Stromal cell of bone marrow (primary cell): ENCODE measurements around the gene SLC27A4.

Experiments
- DNase-seq: peaks from one replicate; pipeline ENCODE4 v3.0.0-alpha.2; 2012; ENCODE audit warnings: low read depth

The SLC27A4 gene

GRCh38 chr9:128365525-128365924, 25.2 kb downstream of the SLC27A4 start:
- no peak for DNase-seq

DNA sequence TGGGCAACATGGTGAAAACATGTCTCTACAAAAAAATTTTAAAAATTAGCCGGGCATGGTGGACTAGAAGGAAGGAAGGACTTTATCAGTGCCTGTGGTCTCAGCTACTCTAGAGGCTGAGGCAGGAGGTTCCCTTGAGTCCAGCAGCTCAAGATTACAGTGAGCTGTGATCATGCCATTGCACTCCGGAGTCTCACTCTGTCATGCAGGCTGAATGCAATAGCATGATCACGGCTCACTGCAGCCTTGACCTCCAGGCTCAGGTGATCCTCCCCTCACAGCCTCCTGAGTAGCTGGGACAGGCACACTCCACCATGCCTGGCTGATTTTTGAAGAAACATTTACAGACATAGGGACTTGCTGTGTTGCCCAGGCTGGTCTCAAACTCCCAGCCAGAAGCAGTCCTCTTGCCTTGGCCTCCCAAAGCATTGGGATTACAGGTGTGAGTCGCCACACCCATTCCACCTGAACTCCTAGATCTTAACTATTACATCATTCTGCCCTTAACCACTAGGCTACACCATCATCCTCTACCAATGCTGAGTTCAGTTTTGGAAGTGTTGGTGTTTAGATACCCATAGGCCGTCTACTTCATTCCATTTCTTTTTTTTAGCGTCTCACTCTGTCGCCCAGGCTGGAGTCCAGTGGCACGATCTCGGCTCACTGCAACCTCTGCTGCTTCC, 28.8 kb downstream of the SLC27A4 start:
- no peak for DNase-seq

DNA sequence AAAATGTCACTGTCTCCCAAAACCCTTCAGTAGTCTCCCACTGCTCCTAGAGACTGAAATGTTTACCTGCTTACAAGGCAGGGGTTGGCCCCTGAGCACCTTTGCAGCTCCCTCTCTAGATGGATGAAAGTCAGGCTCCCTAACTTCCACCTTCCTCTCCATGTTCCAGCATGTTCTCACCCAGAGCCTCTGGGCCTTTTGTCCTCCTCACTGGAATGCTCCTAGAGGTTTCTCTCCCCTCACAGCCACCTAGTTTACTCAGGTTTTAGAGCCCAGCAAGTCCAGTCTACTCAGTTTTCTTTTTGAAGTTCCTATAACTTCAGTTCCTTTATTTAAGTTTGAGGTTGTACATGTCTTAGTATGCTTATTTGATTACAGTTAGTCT, 30.0 kb downstream of the SLC27A4 start:
- DNase-seq = no peak

GRCh38 chr9:128370752-128371629, 30.7 kb downstream of the SLC27A4 start, which contains the start of gene URM1:
URM1 (plus strand) TSS chr9:128371374; CDS start chr9:128371381, 7 bp downstream.
- DNase-seq = peak; percentile 97

DNA sequence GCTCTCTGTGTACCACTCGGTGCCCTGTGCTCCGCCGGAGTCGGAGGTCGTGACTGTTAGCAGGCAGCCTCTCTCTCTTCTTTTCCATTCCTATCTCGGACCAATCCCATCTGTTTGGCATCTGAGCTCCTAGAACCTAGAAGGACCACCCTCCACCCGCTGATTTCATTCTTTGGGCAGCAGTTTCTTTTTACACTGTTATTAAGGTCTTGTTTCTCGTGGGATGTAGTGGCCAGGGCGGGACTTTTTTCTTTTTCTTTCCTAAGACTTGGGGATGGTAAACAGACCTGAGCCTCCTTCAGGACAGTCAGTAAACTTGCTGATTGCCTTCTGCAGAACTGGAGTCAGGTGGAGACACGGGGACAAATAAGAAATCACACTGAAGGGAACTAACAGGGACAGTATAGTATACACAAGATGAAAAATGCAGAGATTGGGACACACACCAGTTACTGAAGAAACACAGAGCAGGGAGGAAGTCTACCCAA, 31.3 kb downstream of the SLC27A4 start:
- no peak for DNase-seq

- no peak for DNase-seq
These were observed 31.9 kb downstream of the SLC27A4 start for GRCh38 chr9:128372188-128372641.

- DNase-seq = no peak
These were observed 32.5 kb downstream of the SLC27A4 start for GRCh38 chr9:128372784-128373183.

- DNase-seq = no peak
These were observed 33.9 kb downstream of the SLC27A4 start for GRCh38 chr9:128374221-128374675.

DNA sequence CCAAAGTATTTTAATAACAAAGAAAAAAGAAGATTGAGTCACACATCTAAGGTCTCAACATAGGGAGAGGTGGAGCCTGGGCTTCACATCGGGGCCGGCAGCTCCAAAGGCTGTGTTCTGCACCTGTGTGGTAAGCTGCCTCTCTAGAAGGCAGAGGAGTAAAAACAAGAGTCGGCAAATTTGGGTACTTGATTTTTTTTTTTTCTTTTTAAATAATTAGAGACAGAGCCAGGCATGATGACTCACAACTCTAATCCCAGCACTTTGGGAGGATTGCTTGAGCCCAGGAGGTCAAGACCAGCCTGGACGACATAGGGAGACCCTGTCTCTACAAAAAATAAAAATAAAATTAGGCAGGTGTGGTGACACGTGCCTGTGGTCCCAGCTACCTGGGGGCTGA, 35.5 kb downstream of the SLC27A4 start:
- no peak for DNase-seq

DNA sequence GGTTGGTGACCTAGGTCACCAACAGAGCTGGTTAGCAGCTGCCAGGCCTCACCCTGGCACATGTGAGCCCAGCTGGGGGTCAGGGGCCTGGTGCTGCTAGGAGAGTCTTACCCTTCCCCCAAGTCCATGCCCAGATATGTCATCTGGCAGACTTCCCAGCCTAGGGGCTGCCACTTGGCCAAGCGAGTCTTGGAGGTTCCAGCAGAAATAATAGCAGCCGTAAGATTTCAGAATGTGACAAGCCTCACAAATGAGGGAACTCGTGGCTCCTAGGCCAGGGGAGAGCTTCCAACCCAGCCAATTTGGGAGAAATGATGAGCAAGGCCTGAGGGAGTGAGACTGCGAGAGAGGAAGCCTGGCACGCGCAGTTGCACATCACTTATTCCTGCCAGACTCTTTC, 41.9 kb downstream of the SLC27A4 start:
- DNase-seq = no peak

DNA sequence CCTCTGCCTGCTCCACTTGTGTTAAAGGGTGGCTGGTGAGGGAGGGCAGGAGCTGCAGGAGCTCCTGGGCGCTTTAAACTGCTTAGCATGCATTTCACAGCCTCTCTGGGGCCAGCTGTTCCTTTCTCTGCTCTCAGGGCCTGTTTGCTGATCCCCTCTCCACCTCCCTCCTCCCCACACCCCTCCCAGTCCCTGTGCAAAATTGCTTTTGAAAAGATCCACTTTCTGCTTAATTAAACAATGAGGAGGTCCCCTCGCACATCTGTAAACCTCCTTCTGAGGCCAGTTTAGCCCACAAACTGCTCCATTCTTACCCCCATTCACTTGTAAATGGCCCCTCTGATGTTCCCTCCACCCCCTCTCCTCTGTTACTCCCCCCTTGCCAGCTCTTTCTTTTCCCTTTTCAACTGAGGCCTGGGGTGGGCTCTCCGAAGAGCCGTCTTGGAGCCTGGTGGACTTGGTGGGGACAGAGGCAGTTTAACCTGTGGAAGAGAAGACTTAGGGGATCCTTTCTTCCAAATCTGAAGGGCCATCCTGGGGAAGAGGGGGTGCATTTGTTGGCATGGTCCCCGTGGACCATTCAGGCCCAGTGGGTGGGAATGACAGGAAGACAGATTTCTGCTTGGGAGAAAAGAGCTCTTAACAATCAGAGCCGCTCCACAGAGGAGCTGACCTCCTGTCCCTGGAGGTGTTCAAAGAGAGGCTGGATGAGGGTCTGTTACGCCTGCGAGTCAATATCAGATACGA, 42.9 kb downstream of the SLC27A4 start:
- DNase-seq = no peak

DNA sequence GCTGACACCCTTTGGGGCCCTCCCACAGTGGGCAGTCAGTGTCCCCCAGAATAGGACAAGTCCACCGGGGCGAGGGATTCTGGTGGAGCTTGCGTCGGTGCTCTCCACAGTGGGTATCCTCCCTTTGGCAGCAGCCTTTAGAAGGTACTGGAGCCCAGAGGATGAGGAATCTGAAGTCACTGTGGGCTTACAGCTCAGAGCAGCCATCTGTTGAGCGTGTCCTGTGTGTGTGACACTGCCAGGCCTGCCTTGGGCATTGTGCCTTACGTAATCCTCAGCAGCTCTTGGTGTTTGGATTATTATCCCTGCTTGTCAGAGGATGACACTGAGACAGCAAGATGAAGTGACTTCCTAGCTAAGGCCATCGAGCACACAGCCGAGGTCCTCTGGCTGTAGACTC, 43.5 kb downstream of the SLC27A4 start:
- DNase-seq = no peak

- no peak for DNase-seq
These were observed 44.6 kb downstream of the SLC27A4 start for GRCh38 chr9:128384801-128385495.

- no peak for DNase-seq
These were observed 45.5 kb downstream of the SLC27A4 start for GRCh38 chr9:128385496-128386460.

GRCh38 chr9:128388150-128388549, 47.8 kb downstream of the SLC27A4 start:
- no peak for DNase-seq

DNA sequence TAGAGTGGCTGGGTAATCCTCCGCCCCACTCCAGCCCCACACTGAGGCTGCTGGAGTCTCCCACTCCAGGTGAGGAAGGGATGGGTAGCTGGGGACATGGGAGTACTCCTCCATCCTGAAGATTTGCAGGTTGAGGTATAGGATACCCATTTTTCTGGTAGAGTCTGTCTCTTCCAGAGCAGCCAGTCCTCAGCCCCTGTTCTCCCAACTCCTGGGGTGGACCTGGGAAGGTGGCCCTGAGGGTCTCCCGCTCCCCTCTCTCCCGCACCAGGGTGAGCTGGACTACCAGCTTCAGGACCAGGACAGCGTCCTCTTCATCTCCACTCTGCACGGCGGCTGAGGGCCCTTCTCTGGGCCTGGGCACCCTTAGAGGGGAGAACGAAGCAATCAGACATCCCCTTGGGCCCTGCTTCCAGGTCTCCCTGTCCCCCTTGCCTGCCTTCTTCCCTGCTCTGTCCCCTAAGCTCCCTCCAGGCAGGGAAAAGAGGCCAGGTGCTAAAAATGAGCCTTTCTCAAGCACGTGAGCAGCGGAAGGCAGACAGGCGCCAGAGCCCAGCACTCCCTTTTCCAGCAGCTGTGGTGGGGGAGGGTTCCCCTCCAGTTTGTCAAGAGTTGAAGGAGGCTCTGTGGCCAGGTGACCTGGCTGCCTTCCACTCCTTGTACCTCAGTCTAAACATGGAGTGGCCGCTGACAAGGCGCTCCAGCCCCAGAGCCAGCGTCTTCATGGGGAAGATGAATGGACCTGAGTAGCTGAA, 49.2 kb downstream of the SLC27A4 start:
- DNase-seq = no peak

DNA sequence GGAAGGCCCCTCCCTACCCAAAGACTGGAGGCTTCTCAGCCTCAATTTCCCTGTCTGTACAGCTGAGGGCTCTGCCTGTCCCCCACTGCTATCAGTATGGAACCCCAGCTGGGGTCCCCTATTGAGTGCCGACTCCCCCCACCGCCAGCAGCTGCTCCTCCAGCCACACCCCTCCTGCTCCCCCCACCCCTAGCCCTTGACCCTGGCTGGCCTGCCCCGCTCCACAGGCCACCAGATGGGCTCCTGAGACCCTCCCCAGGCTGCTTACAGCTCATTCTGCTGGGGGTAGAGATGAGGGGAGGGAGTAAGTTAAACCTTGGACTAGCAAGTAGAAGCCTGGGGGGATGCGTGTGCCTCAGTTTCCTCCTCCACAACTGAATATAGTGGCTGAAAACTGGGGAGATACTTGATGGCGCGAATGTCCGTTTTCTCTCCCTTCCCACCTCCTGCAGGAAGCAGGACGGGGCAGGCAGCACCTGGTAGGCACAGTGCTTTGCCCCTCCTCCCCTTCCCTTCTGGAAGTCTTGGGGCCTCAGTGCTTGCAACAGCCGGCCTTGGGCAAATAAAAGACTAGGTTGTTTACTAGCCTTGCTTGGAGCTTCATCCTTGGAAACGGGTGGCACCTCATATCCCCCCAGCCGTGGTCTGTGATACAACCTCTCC, 50.0 kb downstream of the SLC27A4 start:
- no peak for DNase-seq

- DNase-seq = no peak
These were observed 50.7 kb downstream of the SLC27A4 start for GRCh38 chr9:128390813-128391711.
